ENCODE data around the gene HS3ST5. TPM values are rescaled to one million over a fixed set of nuclear protein-coding genes. Genes with fewer than 3 reads are reported as not detected.

The HS3ST5 gene
- total RNA-seq, 2 donors from 2014 or later = 0.31 to 2.0 TPM

DNA sequence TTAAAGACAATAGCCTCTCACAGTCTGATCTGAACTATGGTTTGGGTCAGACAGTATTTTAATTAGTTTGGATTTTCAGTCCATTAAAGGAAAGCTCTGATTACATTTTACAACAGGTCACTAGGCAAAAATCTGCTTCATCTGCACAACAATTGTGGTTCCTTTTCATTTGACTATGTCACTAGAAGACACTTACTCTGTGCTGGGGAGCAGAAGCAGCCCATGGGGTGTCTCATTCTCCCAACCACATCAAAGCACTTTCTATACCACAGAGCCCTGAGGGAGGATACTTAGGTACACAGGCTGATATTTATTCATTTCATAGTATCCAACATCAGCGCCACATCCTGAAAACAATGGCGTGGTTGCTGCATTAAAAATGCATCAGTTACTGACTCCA lies 335.3 kb downstream of the HS3ST5 start:
- Mint-ChIP-seq H3K27me3 (ENCODE audit: insufficient read depth) (no peaks in the 10 kb centered on the region), H3K27ac (peak overlapping the region; percentile 46), H3K9me3 (no peaks in the 10 kb centered on the region), H3K4me1 (peaks cover 46% of the 10 kb centered on the region), H3K36me3 (ENCODE audit: low read depth) (peaks cover 5% of the 10 kb centered on the region), H3K4me3 (no peak overlapping the region)
- Histone ChIP-seq H3K9me3 (ENCODE audit: control insufficient read depth, low read length) (no peaks in the 10 kb centered on the region), H3K27ac (ENCODE audit: low read depth, low read length) (no peak overlapping the region), H3K36me3 (ENCODE audit: control insufficient read depth, insufficient read depth, low read length) (no peaks in the 10 kb centered on the region), H3K9ac (ENCODE audit: extremely low read depth, low read length, poor library complexity, severe bottlenecking) (no peak overlapping the region), H3K4me3 (ENCODE audit: low read length) (no peak overlapping the region), H3K4me1 (ENCODE audit: control insufficient read depth, insufficient read depth, low read length) (peaks cover 4% of the 10 kb centered on the region), H3K27me3 (ENCODE audit: control insufficient read depth, insufficient read depth, low read length, poor library complexity, severe bottlenecking) (no peaks in the 10 kb centered on the region)
- WGBS, 2 experiments (ENCODE audit: insufficient coverage in 1 of 2, insufficient read length in 1 of 2) = 89 to 90% methylated on average over 2 of the region's 2 CpGs
- DNase-seq = no peak
- TF ChIP-seq, protein P1, sequence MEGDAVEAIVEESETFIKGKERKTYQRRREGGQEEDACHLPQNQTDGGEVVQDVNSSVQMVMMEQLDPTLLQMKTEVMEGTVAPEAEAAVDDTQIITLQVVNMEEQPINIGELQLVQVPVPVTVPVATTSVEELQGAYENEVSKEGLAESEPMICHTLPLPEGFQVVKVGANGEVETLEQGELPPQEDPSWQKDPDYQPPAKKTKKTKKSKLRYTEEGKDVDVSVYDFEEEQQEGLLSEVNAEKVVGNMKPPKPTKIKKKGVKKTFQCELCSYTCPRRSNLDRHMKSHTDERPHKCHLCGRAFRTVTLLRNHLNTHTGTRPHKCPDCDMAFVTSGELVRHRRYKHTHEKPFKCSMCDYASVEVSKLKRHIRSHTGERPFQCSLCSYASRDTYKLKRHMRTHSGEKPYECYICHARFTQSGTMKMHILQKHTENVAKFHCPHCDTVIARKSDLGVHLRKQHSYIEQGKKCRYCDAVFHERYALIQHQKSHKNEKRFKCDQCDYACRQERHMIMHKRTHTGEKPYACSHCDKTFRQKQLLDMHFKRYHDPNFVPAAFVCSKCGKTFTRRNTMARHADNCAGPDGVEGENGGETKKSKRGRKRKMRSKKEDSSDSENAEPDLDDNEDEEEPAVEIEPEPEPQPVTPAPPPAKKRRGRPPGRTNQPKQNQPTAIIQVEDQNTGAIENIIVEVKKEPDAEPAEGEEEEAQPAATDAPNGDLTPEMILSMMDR (conservative IDR thresholded peaks at IDR 0.05) = no peak

Measured in endodermal cell (in vitro differentiated cells).